Stimulated activated CD8-positive, alpha-beta memory T cell treated with anti-CD3 and anti-CD28 coated beads, Interleukin-4, amount 100 ng/mL, for 48 hours (primary cell): ENCODE results near the gene PPARG.
"Not testable (repeated sequence)": the region's sequence is repeated elsewhere in the genome, so short reads cannot be mapped to it uniquely, and the experiment has no call there.

Experiments used
- DNase-seq: peaks from one replicate; pipeline ENCODE4 v3.0.0-alpha.2; 2020

PPARG gene

GRCh38 chr3:12279591-12280326 is 9.1 kb upstream of the PPARG start:
- DNase-seq: no peak

- DNase-seq: no peak
Measured at GRCh38 chr3:12280357-12280806, 8.5 kb upstream of the PPARG start.

- DNase-seq: no peak
Measured at GRCh38 chr3:12284591-12284990, 4.3 kb upstream of the PPARG start.

GRCh38 chr3:12285003-12285555 is 3.8 kb upstream of the PPARG start:
- DNase-seq: no peak

GRCh38 chr3:12285779-12286178 is 3.1 kb upstream of the PPARG start:
- not testable (repeated sequence) for DNase-seq

- no peak for DNase-seq
Measured at GRCh38 chr3:12286504-12286903, 2.4 kb upstream of the PPARG start.

GRCh38 chr3:12286927-12287726 is 1.7 kb upstream of the PPARG start:
- DNase-seq: peak; percentile 41

GRCh38 chr3:12287727-12288181 is 1.1 kb upstream of the PPARG start:
- DNase-seq: peak; percentile 36

GRCh38 chr3:12289524-12289923 is 654 bp downstream of the PPARG start:
- DNase-seq: no peak

- no peak for DNase-seq
Measured at GRCh38 chr3:12292770-12293169, 3.9 kb downstream of the PPARG start.

- no peak for DNase-seq
Measured at GRCh38 chr3:12294885-12295580, 6.2 kb downstream of the PPARG start.

GRCh38 chr3:12296511-12296910 is 7.6 kb downstream of the PPARG start:
- DNase-seq: no peak

- no peak for DNase-seq
Measured at GRCh38 chr3:12299026-12299425, 10.2 kb downstream of the PPARG start.

GRCh38 chr3:12300137-12300536 is 11.3 kb downstream of the PPARG start:
- DNase-seq: no peak

- DNase-seq: no peak
Measured at GRCh38 chr3:12301031-12301430, 12.2 kb downstream of the PPARG start.

- DNase-seq: no peak
Measured at GRCh38 chr3:12301513-12301912, 12.6 kb downstream of the PPARG start.

GRCh38 chr3:12302564-12302963 is 13.7 kb downstream of the PPARG start:
- DNase-seq: no peak

- DNase-seq: no peak
Measured at GRCh38 chr3:12303534-12303933, 14.7 kb downstream of the PPARG start.

- DNase-seq: no peak
Measured at GRCh38 chr3:12303993-12304392, 15.1 kb downstream of the PPARG start.

- DNase-seq: no peak
Measured at GRCh38 chr3:12307136-12307535, 18.3 kb downstream of the PPARG start.

- DNase-seq: no peak
Measured at GRCh38 chr3:12308517-12308916, 19.6 kb downstream of the PPARG start.

GRCh38 chr3:12309716-12310115 is 20.8 kb downstream of the PPARG start:
- DNase-seq: no peak

- DNase-seq: no peak
Measured at GRCh38 chr3:12312010-12312409, 23.1 kb downstream of the PPARG start.
